HG02840 (cell line): ENCODE data around the gene CNTLN.

ENCODE experiments used
- ATAC-seq: cut with Tn5 transposase; IDR thresholded peaks from one replicate; pipeline ENCODE4 v1.9.1; 2021; ENCODE audit warnings: mild to moderate bottlenecking, moderate library complexity, moderate number of reproducible peaks; ENCODE audit not compliant: unreplicated experiment, low FRiP score

The CNTLN gene, protein sequence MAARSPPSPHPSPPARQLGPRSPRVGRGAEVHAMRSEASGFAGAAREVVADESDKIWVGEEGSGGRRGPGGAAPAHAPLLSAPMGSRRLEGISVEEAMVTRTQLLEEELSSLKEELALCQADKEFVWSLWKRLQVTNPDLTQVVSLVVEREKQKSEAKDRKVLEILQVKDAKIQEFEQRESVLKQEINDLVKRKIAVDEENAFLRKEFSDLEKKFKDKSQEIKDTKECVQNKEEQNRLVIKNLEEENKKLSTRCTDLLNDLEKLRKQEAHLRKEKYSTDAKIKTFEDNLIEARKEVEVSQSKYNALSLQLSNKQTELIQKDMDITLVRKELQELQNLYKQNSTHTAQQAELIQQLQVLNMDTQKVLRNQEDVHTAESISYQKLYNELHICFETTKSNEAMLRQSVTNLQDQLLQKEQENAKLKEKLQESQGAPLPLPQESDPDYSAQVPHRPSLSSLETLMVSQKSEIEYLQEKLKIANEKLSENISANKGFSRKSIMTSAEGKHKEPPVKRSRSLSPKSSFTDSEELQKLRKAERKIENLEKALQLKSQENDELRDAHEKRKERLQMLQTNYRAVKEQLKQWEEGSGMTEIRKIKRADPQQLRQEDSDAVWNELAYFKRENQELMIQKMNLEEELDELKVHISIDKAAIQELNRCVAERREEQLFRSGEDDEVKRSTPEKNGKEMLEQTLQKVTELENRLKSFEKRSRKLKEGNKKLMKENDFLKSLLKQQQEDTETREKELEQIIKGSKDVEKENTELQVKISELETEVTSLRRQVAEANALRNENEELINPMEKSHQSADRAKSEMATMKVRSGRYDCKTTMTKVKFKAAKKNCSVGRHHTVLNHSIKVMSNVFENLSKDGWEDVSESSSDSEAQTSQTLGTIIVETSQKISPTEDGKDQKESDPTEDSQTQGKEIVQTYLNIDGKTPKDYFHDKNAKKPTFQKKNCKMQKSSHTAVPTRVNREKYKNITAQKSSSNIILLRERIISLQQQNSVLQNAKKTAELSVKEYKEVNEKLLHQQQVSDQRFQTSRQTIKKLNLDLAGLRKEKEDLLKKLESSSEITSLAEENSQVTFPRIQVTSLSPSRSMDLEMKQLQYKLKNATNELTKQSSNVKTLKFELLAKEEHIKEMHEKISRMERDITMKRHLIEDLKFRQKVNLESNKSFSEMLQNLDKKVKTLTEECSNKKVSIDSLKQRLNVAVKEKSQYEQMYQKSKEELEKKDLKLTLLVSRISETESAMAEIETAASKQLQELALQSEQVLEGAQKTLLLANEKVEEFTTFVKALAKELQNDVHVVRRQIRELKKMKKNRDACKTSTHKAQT (N-terminal part only)

DNA sequence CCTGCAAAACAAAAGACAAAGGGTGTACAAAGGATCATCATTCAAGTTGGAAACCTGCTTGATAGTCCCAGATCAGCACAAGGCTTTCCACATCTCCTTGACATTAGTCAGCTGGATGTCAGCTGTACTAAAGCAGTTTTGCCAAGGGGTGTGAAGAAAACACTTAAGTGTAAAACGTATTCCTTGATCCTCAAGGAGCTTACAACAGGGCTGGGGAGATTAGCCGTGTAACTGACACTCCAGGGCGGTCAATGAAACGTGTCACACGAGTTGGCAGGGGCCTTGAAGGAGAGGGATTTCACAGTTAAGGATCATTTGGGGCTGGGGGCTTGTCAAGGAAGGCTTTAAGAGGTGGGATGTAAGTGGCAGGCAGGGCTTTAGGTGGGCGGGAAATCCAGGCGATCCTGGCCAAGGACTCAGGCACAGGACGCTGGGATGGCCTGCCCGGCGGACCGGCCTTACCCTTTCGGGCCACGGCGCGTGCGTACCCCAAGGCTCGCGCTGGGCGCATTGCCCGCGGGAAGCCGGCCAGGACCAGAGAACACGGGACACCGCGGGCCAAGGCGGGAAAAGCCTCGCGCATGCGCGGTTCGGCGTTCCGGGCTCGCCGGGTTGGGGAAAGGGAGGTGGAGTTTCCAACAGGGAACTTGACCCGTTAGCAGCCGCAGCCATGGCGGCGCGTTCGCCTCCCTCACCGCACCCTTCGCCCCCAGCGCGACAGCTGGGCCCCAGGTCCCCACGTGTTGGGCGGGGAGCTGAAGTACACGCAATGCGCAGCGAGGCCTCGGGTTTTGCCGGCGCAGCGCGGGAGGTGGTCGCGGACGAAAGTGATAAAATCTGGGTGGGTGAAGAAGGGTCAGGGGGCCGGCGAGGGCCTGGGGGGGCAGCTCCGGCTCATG lies at the start of gene CNTLN:
Gene CNTLN, plus strand, starts transcription at position 645 of the 899 bp plus-strand sequence. Its CDS starts 26 bp downstream, at position 671.
- ATAC-seq, result no peak

GRCh38 chr9:17088566-17088965 lies 46.3 kb upstream of the CNTLN start:
- ATAC-seq, result no peak

GRCh38 chr9:17090041-17090440 lies 44.8 kb upstream of the CNTLN start:
- ATAC-seq, result no peak

- no peak for ATAC-seq
Observed at GRCh38 chr9:17116400-17116837, 18.4 kb upstream of the CNTLN start.

- ATAC-seq, result no peak
Observed at GRCh38 chr9:17117372-17117771, 17.5 kb upstream of the CNTLN start.

DNA sequence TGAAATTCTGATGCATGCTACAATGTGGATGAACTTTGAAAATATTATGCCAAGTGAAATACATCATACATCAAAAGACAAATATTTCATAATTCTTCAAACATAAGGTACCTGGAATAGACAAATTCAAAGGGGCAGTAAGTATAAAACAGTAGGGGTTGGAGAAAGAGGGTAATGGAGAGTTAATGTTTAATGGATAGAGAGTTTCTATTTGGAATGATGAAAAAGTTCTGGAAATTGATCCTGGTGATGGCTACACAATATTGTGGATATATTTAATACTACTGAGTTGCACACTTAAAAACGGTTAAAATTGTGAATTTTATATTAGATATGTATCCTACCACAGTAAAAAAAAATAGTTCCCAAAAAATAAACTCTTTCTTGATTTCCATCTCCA lies 14.6 kb upstream of the CNTLN start:
- ATAC-seq, result no peak

- no peak for ATAC-seq
Observed at GRCh38 chr9:17121264-17121663, 13.6 kb upstream of the CNTLN start.

DNA sequence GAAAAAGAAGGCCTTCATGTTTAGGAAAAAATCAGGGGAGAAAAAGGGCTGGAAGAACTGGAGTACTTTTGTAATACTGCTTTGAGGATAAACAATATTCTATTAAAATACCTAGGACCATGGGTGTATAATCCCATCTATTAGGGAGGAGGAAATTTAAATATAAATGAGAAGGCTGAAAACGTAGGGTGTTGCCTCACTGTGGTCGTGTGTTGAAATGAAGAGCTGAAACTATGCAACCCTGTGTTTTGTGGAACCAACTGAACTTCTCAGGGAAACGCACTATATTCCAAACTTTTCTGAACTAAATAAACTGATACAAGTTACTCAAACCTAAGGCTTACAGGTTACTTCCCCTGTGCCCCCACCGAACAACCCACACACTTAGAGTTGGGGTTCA lies 4.5 kb upstream of the CNTLN start:
- ATAC-seq, result no peak

GRCh38 chr9:17130725-17131124 lies 4.1 kb upstream of the CNTLN start:
- no peak for ATAC-seq

DNA sequence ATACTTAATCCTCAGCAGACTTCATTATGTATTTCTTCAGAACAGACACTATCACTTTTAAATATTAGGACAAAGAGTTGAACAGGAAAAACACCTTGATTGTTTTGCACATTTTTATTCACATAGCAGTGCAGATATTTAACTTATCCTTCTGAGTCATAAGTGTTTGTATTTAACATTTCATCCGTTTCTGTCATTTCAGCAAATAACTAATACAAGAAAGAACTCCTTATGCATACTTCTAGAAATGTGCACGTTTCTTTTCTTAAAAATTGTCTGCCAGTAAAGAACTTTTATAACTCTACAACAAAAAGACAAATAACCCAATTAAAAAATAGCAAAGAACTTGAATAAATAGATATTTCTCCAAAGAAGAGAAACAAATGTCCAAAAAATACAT lies 3.3 kb upstream of the CNTLN start:
- no peak for ATAC-seq

- ATAC-seq, result no peak
Observed at GRCh38 chr9:17135295-17136160, 688 bp downstream of the CNTLN start.

GRCh38 chr9:17137566-17137965 lies 2.7 kb downstream of the CNTLN start:
- ATAC-seq, result no peak

DNA sequence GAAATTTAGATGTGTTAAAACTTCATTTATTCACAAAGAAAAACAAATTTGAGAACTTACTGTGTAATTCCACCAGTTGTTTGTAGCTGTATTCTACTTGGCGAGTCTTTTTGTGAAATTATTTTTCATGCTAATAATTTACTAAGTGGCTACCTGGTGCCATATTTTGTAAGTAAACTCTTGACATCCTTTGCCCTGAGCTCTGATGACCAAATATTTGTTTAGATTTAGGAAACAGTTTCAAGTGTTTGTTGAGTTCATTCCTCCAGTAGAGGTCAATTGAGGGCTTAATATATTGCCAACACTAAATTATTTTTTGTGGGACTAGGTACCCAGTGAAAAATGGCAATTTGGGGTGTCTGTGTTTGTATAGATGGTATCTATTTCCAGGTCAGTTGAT lies 3.7 kb downstream of the CNTLN start:
- no peak for ATAC-seq

GRCh38 chr9:17140418-17140817 lies 5.6 kb downstream of the CNTLN start:
- ATAC-seq, result no peak

DNA sequence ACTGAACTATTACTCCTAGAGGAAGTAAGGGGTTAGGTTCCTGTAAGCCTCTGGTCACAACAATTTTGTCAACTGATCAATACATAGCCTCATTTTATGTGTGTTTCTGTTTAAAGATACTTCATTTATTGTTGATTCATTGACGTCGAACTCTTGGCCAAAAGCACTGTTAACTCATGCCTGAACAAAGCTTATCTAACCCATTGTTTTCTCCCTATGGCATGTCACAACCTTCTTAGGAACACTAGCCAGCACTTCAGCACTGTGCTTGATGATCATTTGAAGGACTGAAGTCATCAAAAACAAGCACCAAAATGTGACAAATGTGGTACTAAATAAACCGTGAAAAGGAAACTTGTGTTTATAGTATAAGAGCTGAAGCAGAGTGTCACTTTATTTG lies 13.5 kb downstream of the CNTLN start:
- no peak for ATAC-seq

- ATAC-seq, result no peak
Observed at GRCh38 chr9:17159469-17159868, 24.6 kb downstream of the CNTLN start.

- ATAC-seq, result no peak
Observed at GRCh38 chr9:17160327-17160726, 25.5 kb downstream of the CNTLN start.

DNA sequence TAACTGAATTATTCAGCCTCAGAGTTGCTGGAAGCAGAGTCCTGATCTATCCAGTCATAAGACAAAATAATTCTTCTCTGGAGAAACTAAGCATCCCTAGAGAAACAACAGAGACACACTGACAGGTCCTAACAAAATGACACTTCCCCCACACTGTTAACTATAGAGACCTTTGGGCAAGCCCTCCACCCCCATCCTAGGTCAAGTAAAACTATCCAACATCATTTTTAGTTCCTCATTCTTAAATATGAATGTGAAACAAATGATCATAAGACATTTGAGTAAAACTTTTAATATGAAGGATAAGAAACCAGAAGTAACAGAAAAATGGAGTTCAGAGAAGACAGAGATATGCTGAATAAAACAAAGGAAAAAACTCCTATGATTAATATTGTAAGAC lies 30.9 kb downstream of the CNTLN start:
- ATAC-seq, result no peak

GRCh38 chr9:17166346-17166745 lies 31.5 kb downstream of the CNTLN start:
- no peak for ATAC-seq
